K562 (cell line): ENCODE measurements around the gene GRPEL2. TPM values are rescaled to one million over a fixed set of nuclear protein-coding genes. Genes with fewer than 3 reads are reported as not detected.

ENCODE experiments used
- ATAC-seq: fragments of 200-7000 bp; cut with Tn5 transposase; 3 replicates; pipeline ENCODE4 v1.9.1; 2020; ENCODE audit warnings: moderate library complexity
- BruUV-seq: library from RNA; stranded (reverse); fragments of 400-500 nt; replicated peaks from 2 replicates; lab custom pipeline; 2021; lab: Mats Ljungman, UMichigan
- CTCF ChIA-PET: fragments of 300-600 bp; formaldehyde crosslinking; extraction: SDS; loops from one replicate; lab custom pipeline; 2021; ENCODE audit warnings: low intra/inter-chr PET ratio; lab: Yijun Ruan, JAX
- POLR2A ChIA-PET: fragments of 300-600, 350-650 bp; sonication (Branson Sonifier 250); formaldehyde crosslinking; extraction: SDS; loops from one replicate; lab custom pipeline; 2021; ENCODE audit warnings: antibody characterized with exemption, inconsistent platforms; lab: Yijun Ruan, JAX
- DNase-seq, 4 experiments: peaks; one replicate each; pipeline versions ENCODE4 v3.0.0 to v3.0.0-alpha.2; 2011 to 2018; ENCODE audit warnings: low spot score in 3 of 4, mixed read lengths in 3 of 4; ENCODE audit errors: extremely low read depth in 1 of 4
- FAIRE-seq: peaks from 2 replicates; lab custom pipeline; 2011; peaks lifted over from hg19 to GRCh38; lab: Jason Lieb, UNC
- H2AFZ ChIP-seq: 2 replicates; pipeline ENCODE4 v1.6.0; 2011; ENCODE audit warnings: low read depth, low read length, control low read depth, inconsistent platforms
- H3K27ac ChIP-seq: fragments of 200-600 bp; 3 replicates; pipeline ENCODE4 v1.8.0; 2011; ENCODE audit warnings: low read depth, mild to moderate bottlenecking, control low read depth, inconsistent platforms, low read length, moderate library complexity, mixed read lengths; ENCODE audit errors: extremely low read depth
- H3K27me3 ChIP-seq, 2 experiments: fragments of 300-600 bp in 1 of 2; 2 replicates in 1 of 2; 3 replicates in 1 of 2; pipeline versions ENCODE4 v1.6.0 to v1.8.0; 2011; ENCODE audit warnings: inconsistent platforms in 2 of 2, low read length in 2 of 2, mild to moderate bottlenecking in 1 of 2, mixed read lengths in 1 of 2, moderate library complexity in 1 of 2; ENCODE audit not compliant: control insufficient read depth in 2 of 2, insufficient read depth in 2 of 2
- H3K36me3 ChIP-seq: fragments of 300-600 bp; 3 replicates; pipeline ENCODE4 v1.8.0; 2011; ENCODE audit warnings: mild to moderate bottlenecking, low read length, inconsistent platforms; ENCODE audit not compliant: control insufficient read depth, insufficient read depth
- H3K4me1 ChIP-seq, 2 experiments: fragments of 200-600 bp in 1 of 2; replicated peaks in 1 of 2; 2 replicates in 1 of 2; 3 replicates in 1 of 2; pipeline versions ENCODE4 v1.5.1 to v1.8.0; 2011; ENCODE audit warnings: inconsistent platforms in 2 of 2, low read length in 2 of 2, mild to moderate bottlenecking in 1 of 2, mixed read lengths in 1 of 2, moderate library complexity in 1 of 2; ENCODE audit not compliant: control insufficient read depth in 2 of 2, insufficient read depth in 2 of 2
- H3K4me2 ChIP-seq: 2 replicates; pipeline ENCODE4 v1.6.1; 2011; ENCODE audit warnings: low read length, control low read depth, inconsistent platforms, mixed read lengths; ENCODE audit not compliant: insufficient read depth
- H3K4me3 ChIP-seq: fragments of 200-600 bp; sonication (generic), shearing (Covaris generic); 2 replicates; pipeline ENCODE4 v1.5.1; 2016; ENCODE audit warnings: control low read depth, inconsistent platforms
- H3K79me2 ChIP-seq: fragments of 200-600 bp; 3 replicates; pipeline ENCODE4 v1.8.0; 2011; ENCODE audit warnings: low read length, inconsistent platforms; ENCODE audit not compliant: control insufficient read depth, insufficient read depth
- H3K9ac ChIP-seq, 2 experiments: 2 replicates each; pipeline versions ENCODE4 v1.6.0 to v1.6.1; 2011; ENCODE audit warnings: low read depth in 2 of 2, low read length in 2 of 2, control low read depth in 1 of 2, inconsistent platforms in 1 of 2, mild to moderate bottlenecking in 1 of 2, mixed read lengths in 1 of 2; ENCODE audit not compliant: insufficient read depth in 1 of 2
- H3K9me1 ChIP-seq: one replicate; pipeline ENCODE4 v1.6.0; 2011; ENCODE audit warnings: inconsistent platforms, mild to moderate bottlenecking, low read length, moderate library complexity; ENCODE audit not compliant: control insufficient read depth, insufficient read depth
- H3K9me3 ChIP-seq: replicated peaks from 2 replicates; pipeline ENCODE4 v1.5.1; 2011; ENCODE audit warnings: low read depth, low read length, inconsistent platforms; ENCODE audit not compliant: control insufficient read depth, insufficient read depth
- H4K20me1 ChIP-seq: replicated peaks from 2 replicates; pipeline ENCODE4 v1.6.1; 2011; ENCODE audit warnings: low read length, inconsistent platforms, mixed read lengths; ENCODE audit not compliant: control insufficient read depth, insufficient read depth
- E4F1 ChIP-seq: fragments of 250-450 bp; sonication (Bioruptor Pico); IDR thresholded peaks from 2 replicates; pipeline ENCODE4 v1.5.0; 2021; ENCODE audit warnings: mild to moderate bottlenecking, borderline replicate concordance
- ELF4 ChIP-seq: fragments of 450-650 bp; formaldehyde crosslinking; IDR thresholded peaks from 2 replicates; pipeline ENCODE4 v1.4.0; 2022; ENCODE audit warnings: missing genetic modification characterization
- IFI16 ChIP-seq: fragments of 250-450 bp; sonication (Bioruptor Pico); IDR thresholded peaks from 2 replicates; pipeline ENCODE4 v2.1.2; 2022; ENCODE audit warnings: mild to moderate bottlenecking, inconsistent platforms
- KLF16 ChIP-seq: IDR thresholded peaks from 2 replicates; pipeline ENCODE4 v1.6.1; 2016; ENCODE audit warnings: antibody characterized with exemption
- RFX7 ChIP-seq: fragments of 250-450 bp; sonication (Bioruptor Pico); IDR thresholded peaks from 2 replicates; pipeline ENCODE4 v1.5.1; 2021; ENCODE audit warnings: mild to moderate bottlenecking
- SOX6 ChIP-seq: fragments of 450-650 bp; IDR thresholded peaks from 2 replicates; pipeline ENCODE4 v1.6.1; 2014; ENCODE audit warnings: mild to moderate bottlenecking
- SP2 ChIP-seq: IDR thresholded peaks from 2 replicates; pipeline ENCODE4 v1.6.1; 2011; ENCODE audit warnings: mild to moderate bottlenecking, low read depth, low read length, moderate library complexity; ENCODE audit not compliant: poor library complexity, severe bottlenecking; ENCODE audit errors: extremely low read depth
- TEAD1 ChIP-seq, 2 experiments: fragments of 450-650 bp in 1 of 2; sonication (generic) in 1 of 2; formaldehyde crosslinking; IDR thresholded peaks; 2 replicates each; pipeline versions ENCODE4 v1.4.0 to v1.8.0; 2020 to 2022; ENCODE audit warnings: mild to moderate bottlenecking in 2 of 2, missing genetic modification reagents in 1 of 2
- ZBTB1 ChIP-seq: sonication (generic); formaldehyde crosslinking; IDR thresholded peaks from 2 replicates; pipeline ENCODE4 v1.8.1; 2023; ENCODE audit warnings: missing genetic modification reagents, low read depth, mild to moderate bottlenecking, borderline replicate concordance
- ZC3H4 ChIP-seq: sonication (generic); formaldehyde crosslinking; IDR thresholded peaks from 2 replicates; pipeline ENCODE4 v1.9.0; 2021; ENCODE audit warnings: missing genetic modification reagents, borderline replicate concordance
- ZNF232 ChIP-seq: sonication (generic); formaldehyde crosslinking; IDR thresholded peaks from 2 replicates; pipeline ENCODE4 v1.8.0; 2022; ENCODE audit warnings: mild to moderate bottlenecking, missing genetic modification reagents
- ZNF274 ChIP-seq: IDR thresholded peaks from 2 replicates; pipeline ENCODE4 v1.6.1; 2011; ENCODE audit warnings: low read depth, mild to moderate bottlenecking, low read length, moderate library complexity, borderline replicate concordance
- ZNF444 ChIP-seq: fragments of 250-450 bp; sonication (Bioruptor Pico); IDR thresholded peaks from 2 replicates; pipeline ENCODE4 v1.4.0; 2020; ENCODE audit warnings: mild to moderate bottlenecking, moderate library complexity
- ZNF511 ChIP-seq: sonication (generic); formaldehyde crosslinking; IDR thresholded peaks from 2 replicates; pipeline ENCODE4 v1.8.0; 2022; ENCODE audit warnings: mild to moderate bottlenecking, missing genetic modification reagents
- ZNF830 ChIP-seq: fragments of 250-450 bp; sonication (Bioruptor Pico); IDR thresholded peaks from 2 replicates; pipeline ENCODE4 v1.5.0; 2021; ENCODE audit warnings: mild to moderate bottlenecking
- WGBS: fragments of 100-300 bp; shearing (Covaris generic); methylation state at CpG from one replicate; pipeline ENCODE4 v1.1.6; 2016; ENCODE audit warnings: low coverage, mixed read lengths; ENCODE audit not compliant: insufficient coverage; ENCODE audit errors: missing lambda C conversion rate; 5-methylcytosine and 5-hydroxymethylcytosine counted together
- in situ Hi-C: fragments of 300-500 bp; cut with MboI; formaldehyde crosslinking; loops from 4 replicates; pipeline ENCODE4 v1.15.0; 2018; ENCODE audit warnings: inconsistent platforms, mixed read lengths
- intact Hi-C: fragments of 100-400 bp; cut with micrococcal nuclease; formaldehyde crosslinking; loops from 2 replicates; pipeline ENCODE4 v1.14.2; 2022
- polyA plus RNA-seq, 8 experiments: library from polyadenylated mRNA; depleted of rRNA in 4 of 8; stranded (reverse) in 5 of 8; unstranded in 3 of 8; fragments of >200 nt; fragmentation: Nextera tagmentation in 2 of 8; fragmentation: Illumina TruSeq in 1 of 8; extraction: Ambion mirVana in 2 of 8; extraction: Trizol in 1 of 8; gene quantifications; 2 replicates each; pipeline versions ENCODE4 v1.2.1 to v1.2.3, GENCODE V29; 2011 to 2014; ENCODE audit warnings: inconsistent platforms in 1 of 8, missing spikeins in 1 of 8
- total RNA-seq, 7 experiments: library from RNA; depleted of rRNA in 6 of 7; stranded (reverse); fragments of >200 nt in 6 of 7; fragmentation: Illumina TruSeq in 2 of 7; extraction: Trizol in 2 of 7; gene quantifications; 2 replicates each; pipeline versions ENCODE4 v1.2.1 to v1.2.3, GENCODE V29; 2011 to 2021; ENCODE audit warnings: low replicate concordance in 1 of 7

GRPEL2 gene
- total and polyA plus RNA-seq, 9 of the 15 experiments (the other 6 are each of a cell fraction or from before 2014, with no cell fraction given) = 11.2 to 40.5 (median 25.8) TPM

GRCh38 chr5:149391524-149391923, 46.2 kb downstream of the GRPEL2 start:
- BruUV-seq = no TSS peak
- ATAC-seq (peak; percentile 50; the same call in 1 of the 3 replicates), FAIRE-seq (no peak)

More at GRCh38 chr5:149391524-149391923, 46.2 kb downstream of the GRPEL2 start:
- Histone ChIP-seq H3K9ac (no peak overlapping the region), H2AFZ (no peak overlapping the region), H3K4me3 (no peak overlapping the region), H3K27me3 (no peaks in the 10 kb centered on the region), H3K9me3 (no peaks in the 10 kb centered on the region), H3K4me1 (peaks cover 0 to 3% of the 10 kb centered on the region in 2 experiments; a peak in 3 of 5 replicates), H4K20me1 (no peaks in the 10 kb centered on the region), H3K4me2 (no peak overlapping the region), H3K36me3 (no peaks in the 10 kb centered on the region), H3K27ac (no peak overlapping the region), H3K79me2 (no peaks in the 10 kb centered on the region), H3K9me1 (no peaks in the 10 kb centered on the region)
- ChIA-PET POLR2A (no interaction called here), CTCF (interaction anchor here (0.6 kb wide), 1 partner anchor 10 kb away, joined by 3 read pairs; no protein-coding TSS in a partner anchor)
- DNase-seq = no peak
- TF ChIP-seq E4F1 (CRISPR knock-in tag) (no peak), RFX7 (no peak), ZNF274 (no peak), ZNF830 (CRISPR knock-in tag) (no peak), IFI16 (no peak), SP2 (no peak), ZNF232 (CRISPR knock-in tag) (no peak), ZC3H4 (CRISPR knock-in tag) (no peak), ZBTB1 (CRISPR knock-in tag) (no peak), SOX6 (no peak), TEAD1 (CRISPR knock-in tag; IDR thresholded peaks at IDR 0.05) (no peak), ELF4 (CRISPR knock-in tag) (no peak), ZNF511 (no peak), ZNF444 (CRISPR knock-in tag) (no peak), KLF16 (no peak)
- intact Hi-C loops = no loop called here
- 42% methylated on average over 6 of the region's 6 CpGs for WGBS
- in situ Hi-C loops = no loop called here
